Measurements from ENCODE around the gene FBXL16.

The FBXL16 gene

DNA sequence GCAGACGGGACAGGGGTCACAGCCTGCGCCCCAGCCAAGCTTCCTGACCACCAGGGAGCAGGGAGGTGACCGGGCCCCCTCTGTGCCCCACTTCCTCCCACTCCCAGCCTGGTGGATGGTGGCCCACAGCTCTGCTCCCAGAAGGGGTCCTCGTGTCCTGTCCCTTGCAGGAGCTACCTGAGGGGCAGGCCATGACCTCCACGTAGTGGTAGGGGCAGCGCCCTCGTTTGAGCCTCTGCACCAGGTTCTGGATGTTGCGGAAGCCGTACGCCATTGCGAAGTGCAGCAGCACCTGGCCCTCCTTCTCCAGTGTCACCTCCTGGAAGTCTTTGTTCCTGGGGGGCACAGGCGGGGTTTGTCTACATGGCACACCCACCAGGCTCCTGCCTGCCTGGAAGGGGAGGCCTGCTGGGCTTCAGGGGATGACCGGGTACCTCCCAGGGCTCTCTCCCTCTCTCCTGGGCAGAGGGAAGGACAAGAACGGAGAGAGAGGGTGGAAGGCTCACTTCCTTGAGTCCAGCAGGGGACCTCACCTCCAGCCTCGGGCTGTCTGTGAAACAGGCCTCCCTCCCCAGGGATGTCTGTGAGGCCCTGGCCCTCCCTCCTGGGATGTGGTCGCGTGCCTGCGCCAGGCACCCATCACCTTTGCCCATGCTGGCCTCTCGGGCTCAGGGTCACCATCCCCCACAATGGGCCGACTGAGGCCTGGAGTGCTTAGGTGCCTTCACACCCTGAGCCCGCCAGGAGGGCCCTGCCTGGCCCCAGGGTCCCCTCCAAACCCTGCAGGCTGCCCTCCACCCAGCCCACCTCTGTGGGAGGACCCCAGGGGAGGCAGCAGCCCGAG is 25.3 kb upstream of the FBXL16 start:
- in situ Hi-C loops (cut with HindIII; ENCODE audit: low sequenced_read_pairs) = no loop called here
- TF ChIP-seq, protein P1, sequence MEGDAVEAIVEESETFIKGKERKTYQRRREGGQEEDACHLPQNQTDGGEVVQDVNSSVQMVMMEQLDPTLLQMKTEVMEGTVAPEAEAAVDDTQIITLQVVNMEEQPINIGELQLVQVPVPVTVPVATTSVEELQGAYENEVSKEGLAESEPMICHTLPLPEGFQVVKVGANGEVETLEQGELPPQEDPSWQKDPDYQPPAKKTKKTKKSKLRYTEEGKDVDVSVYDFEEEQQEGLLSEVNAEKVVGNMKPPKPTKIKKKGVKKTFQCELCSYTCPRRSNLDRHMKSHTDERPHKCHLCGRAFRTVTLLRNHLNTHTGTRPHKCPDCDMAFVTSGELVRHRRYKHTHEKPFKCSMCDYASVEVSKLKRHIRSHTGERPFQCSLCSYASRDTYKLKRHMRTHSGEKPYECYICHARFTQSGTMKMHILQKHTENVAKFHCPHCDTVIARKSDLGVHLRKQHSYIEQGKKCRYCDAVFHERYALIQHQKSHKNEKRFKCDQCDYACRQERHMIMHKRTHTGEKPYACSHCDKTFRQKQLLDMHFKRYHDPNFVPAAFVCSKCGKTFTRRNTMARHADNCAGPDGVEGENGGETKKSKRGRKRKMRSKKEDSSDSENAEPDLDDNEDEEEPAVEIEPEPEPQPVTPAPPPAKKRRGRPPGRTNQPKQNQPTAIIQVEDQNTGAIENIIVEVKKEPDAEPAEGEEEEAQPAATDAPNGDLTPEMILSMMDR (IDR thresholded peaks at IDR 0.05; ENCODE audit: low read depth, low read length, missing control alignments) = no peak
- DNase-seq (ENCODE audit: low read depth) = no peak
- H3K4me3 ChIP-seq (ENCODE audit: low read depth, low read length) = no peak overlapping the region

DNA sequence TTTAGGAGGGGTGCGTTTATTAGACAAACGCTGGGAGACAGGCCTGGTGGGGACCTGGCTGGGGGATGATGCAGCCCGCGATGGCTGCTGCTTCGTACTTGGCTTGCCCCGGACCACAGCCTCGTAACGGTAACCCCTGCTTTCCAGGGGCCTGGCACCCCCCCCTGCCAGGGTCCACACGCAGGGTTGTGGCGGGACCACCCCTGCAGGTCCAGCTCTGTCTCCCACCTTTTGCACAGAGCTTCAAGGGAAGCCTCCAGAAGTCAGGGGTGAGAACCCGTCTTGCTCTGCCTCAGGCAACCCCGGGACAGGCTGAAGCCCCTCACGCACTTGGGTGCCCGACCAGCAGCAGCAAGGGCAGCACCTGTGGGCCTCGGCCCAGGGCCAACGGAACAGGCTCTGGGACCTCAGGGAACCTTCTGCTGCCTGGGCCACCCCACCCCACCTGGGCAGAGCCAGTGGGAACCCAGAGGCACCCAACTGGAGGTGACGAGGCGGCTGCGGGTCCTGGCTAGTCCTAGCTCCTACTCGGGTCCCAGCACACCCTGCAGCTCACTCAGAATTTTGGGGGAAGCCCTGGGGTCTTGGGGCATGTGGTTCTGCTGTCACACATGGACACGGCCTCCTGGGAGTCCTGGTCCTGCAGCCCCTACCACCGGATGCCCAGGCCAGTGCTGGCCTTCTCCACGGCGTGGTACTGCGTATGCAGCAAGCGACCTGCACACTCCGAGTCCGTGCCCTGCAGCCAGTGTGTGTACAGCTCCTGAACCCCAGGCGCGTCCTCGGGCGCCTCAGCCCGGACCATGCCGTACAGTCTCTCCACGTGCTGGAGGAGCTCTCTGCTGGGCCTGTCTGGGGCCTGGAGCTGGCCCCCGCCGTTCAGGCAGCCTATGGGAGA is 24.4 kb upstream of the FBXL16 start:
- TF ChIP-seq, protein P1 (IDR thresholded peaks at IDR 0.05; ENCODE audit: low read depth, low read length, missing control alignments) = no peak
- DNase-seq (ENCODE audit: low read depth) = no peak
- H3K4me3 ChIP-seq (ENCODE audit: low read depth, low read length) = no peak overlapping the region
- in situ Hi-C loops (cut with HindIII; ENCODE audit: low sequenced_read_pairs) = no loop called here

DNA sequence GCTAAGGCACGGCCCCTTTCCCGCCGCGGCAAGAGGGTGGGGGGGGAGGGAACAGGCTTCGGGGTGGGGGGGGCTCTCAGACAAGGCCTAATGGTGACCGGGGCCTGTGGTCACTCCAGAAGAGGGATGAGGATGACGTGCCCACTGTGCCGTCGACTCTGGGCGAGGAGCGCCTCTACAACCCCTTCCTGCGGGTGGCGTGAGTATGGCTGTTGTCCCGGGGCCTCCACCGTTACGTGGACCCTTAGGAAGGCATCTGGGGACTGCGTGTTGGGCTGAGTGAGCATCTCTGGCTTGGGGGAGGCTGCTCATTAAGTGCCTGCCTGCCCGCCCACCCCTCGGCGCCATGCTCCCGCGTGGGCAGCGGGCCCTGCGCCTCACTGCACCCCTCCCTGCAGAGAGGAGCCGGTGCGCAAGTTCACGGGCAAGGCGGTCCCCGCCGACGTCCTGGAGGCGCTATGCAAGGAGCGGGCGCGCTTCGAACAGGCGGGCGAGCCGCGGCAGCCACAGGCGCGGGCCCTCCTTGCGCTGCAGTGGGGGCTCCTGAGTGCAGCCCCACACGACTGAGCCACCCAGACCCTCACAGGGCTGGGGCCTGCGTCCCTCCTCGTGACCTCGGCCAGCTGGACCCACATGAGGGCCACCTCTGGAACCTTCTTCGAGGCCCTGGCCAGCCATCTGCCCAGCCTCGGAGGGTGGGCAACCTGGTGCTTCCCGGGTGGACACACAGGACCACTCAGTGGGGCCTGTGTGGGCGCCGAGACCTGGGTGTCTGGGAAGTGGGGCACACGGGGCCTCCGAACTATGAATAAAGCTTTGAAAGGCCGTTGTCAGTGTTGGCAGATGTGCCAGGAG is 23.5 kb upstream of the FBXL16 start:
- peak overlapping the region; percentile 60 for H3K4me3 ChIP-seq (ENCODE audit: low read depth, low read length)

DNA sequence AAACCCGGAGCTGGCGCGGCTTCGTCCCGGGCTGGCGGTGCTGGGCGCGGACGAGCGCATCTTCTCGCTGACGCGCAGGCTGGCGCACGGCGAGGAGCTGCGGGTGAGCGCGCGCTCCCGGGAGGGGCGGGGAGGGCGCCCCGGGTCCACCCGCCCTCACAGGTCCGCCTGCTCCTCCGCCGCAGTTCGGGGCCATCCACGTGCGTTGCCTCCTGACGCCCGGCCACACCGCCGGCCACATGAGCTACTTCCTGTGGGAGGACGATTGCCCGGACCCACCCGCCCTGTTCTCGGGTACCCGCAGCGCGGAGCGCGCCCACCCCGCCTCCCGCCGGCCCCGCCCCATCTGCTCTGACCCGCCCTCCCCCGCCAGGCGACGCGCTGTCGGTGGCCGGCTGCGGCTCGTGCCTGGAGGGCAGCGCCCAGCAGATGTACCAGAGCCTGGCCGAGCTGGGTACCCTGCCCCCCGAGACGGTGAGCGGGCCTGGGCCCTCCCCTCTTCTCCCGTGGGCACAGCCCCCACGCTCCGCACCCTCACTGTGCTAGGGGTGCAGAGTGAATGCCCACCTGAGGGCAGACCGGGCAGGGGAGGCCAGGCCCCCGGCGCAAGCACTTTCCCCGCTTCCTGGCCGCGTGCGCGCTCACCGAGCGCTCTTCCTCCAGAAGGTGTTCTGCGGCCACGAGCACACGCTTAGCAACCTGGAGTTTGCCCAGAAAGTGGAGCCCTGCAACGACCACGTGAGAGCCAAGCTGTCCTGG is 22.7 kb upstream of the FBXL16 start:
- peak overlapping the region; percentile 60 for H3K4me3 ChIP-seq (ENCODE audit: low read depth, low read length)
- no peak for DNase-seq (ENCODE audit: low read depth)
- TF ChIP-seq, protein P1 (IDR thresholded peaks at IDR 0.05; ENCODE audit: low read depth, low read length, missing control alignments) = no peak
- in situ Hi-C loops (cut with HindIII; ENCODE audit: low sequenced_read_pairs) = no loop called here

More for the DNA sequence above, 23.5 kb upstream of the FBXL16 start:
- TF ChIP-seq, protein P1 (IDR thresholded peaks at IDR 0.05; ENCODE audit: low read depth, low read length, missing control alignments) = no peak
- in situ Hi-C loops (cut with HindIII; ENCODE audit: low sequenced_read_pairs) = no loop called here
- DNase-seq (ENCODE audit: low read depth) = no peak

DNA sequence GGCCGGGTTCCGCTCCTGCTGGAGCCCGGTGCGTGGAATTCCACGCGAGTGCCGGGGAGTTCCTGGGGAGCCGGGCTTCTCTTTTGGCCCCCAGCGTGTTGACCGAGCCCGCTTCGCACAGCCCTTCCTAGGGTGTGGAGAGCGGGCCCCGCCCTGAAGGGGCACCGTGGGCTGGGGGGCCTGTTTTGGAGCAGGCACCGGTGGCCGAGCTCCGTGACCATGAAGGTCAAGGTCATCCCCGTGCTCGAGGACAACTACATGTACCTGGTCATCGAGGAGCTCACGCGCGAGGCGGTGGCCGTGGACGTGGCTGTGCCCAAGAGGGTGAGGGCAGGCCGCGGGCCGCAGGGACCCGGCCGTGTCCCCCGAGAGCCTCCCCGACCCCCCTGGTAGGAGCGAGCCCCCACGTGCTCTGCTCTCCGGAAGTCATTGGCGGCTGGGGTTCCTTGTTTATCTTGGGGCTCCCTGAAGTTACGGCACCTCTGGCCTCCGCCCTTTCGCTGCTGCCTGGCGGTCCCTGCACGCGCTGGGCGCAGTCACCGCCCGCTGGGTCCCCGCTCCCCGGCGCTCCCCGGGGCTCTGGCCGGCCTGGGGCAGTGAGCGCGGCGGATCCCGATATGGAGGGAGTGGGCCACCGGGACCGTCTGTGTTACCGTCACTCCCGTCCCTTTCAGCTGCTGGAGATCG is 21.8 kb upstream of the FBXL16 start:
- TF ChIP-seq, protein P1 (IDR thresholded peaks at IDR 0.05; ENCODE audit: low read depth, low read length, missing control alignments) = no peak
- peak overlapping the region; percentile 60 for H3K4me3 ChIP-seq (ENCODE audit: low read depth, low read length)
- no peak for DNase-seq (ENCODE audit: low read depth)
- in situ Hi-C loops (cut with HindIII; ENCODE audit: low sequenced_read_pairs) = no loop called here

Data from astrocyte of the cerebellum (primary cell).